Pulmonary artery endothelial cell (primary cell): ENCODE data around the gene ADGB. TPM values are rescaled to one million over a fixed set of nuclear protein-coding genes. Genes with fewer than 3 reads are reported as not detected.
A peak's percentile ranks its signal among the peaks of the same experiment; 100 is the strongest.
"Not testable (repeated sequence)": the region's sequence is repeated elsewhere in the genome, so short reads cannot be mapped to it uniquely, and the experiment has no call there.

Source experiments
- DNase-seq: peaks from one replicate; pipeline ENCODE4 v3.0.0-alpha.2; 2011; ENCODE audit warnings: low read depth, low spot score
- total RNA-seq: library from RNA; depleted of rRNA; stranded (reverse); fragments of >200 nt; gene quantifications from 2 replicates; pipeline ENCODE4 v1.2.3, GENCODE V29; 2014

ADGB gene
- total RNA-seq, 1 donor from 2014 or later: not detected

- no peak for DNase-seq
Measured at GRCh38 chr6:146753306-146753705, 154.5 kb downstream of the ADGB start.

- DNase-seq: no peak
Measured at GRCh38 chr6:146767632-146768031, 168.9 kb downstream of the ADGB start.

GRCh38 chr6:146768722-146769121 lies 169.9 kb downstream of the ADGB start:
- no peak for DNase-seq

GRCh38 chr6:146770275-146770964 lies 171.6 kb downstream of the ADGB start:
- DNase-seq: no peak

- DNase-seq: peak; percentile 24
Measured at GRCh38 chr6:146770965-146771735, 172.4 kb downstream of the ADGB start.

GRCh38 chr6:146775220-146775619 lies 176.4 kb downstream of the ADGB start:
- DNase-seq: no peak

- no peak for DNase-seq
Measured at GRCh38 chr6:146781836-146782235, 183.1 kb downstream of the ADGB start.

- DNase-seq: peak; percentile 1
Measured at GRCh38 chr6:146785001-146785585, 186.3 kb downstream of the ADGB start.

GRCh38 chr6:146787876-146788508 lies 189.2 kb downstream of the ADGB start:
- DNase-seq: no peak

- no peak for DNase-seq
Measured at GRCh38 chr6:146790561-146791091, 191.9 kb downstream of the ADGB start.

GRCh38 chr6:146791930-146792329 lies 193.2 kb downstream of the ADGB start:
- DNase-seq: no peak

- not testable (repeated sequence) for DNase-seq
Measured at GRCh38 chr6:146793218-146793617, 194.4 kb downstream of the ADGB start.

- no peak for DNase-seq
Measured at GRCh38 chr6:146795479-146796133, 196.8 kb downstream of the ADGB start.

GRCh38 chr6:146803167-146803566 lies 204.4 kb downstream of the ADGB start:
- DNase-seq: not testable (repeated sequence)

- no peak for DNase-seq
Measured at GRCh38 chr6:146803601-146804000, 204.8 kb downstream of the ADGB start.

- no peak for DNase-seq
Measured at GRCh38 chr6:146805546-146806325, 207.0 kb downstream of the ADGB start.

GRCh38 chr6:146809014-146809413 lies 210.2 kb downstream of the ADGB start:
- DNase-seq: not testable (repeated sequence)

GRCh38 chr6:146812811-146813321 lies 214.1 kb downstream of the ADGB start:
- not testable (repeated sequence) for DNase-seq

- no peak for DNase-seq
Measured at GRCh38 chr6:146813554-146813953, 214.8 kb downstream of the ADGB start.

GRCh38 chr6:146814148-146814750 lies 215.5 kb downstream of the ADGB start:
- no peak for DNase-seq
